PC-9 (cell line): ENCODE measurements around the gene SLX4IP.

Experiments
- CTCF ChIP-seq: fragments of 200-600 bp; sonication (generic); conservative IDR thresholded peaks from 2 replicates; pipeline ENCODE4 v1.6.1; 2017; ENCODE audit warnings: mixed run types, antibody characterized with exemption, mild to moderate bottlenecking, moderate library complexity
- EZH2 ChIP-seq: fragments of 200-600 bp; sonication (generic); IDR thresholded peaks from 2 replicates; pipeline ENCODE4 v1.8.0; 2017; ENCODE audit warnings: antibody characterized with exemption, low read depth

- TF ChIP-seq CTCF (no peak), EZH2 (no peak)
Measured at GRCh38 chr20:10654630-10655029, 219.5 kb downstream of the SLX4IP start.
